Activated CD4-positive, CD25-positive, alpha-beta regulatory T cell treated with anti-CD3 and anti-CD28 coated beads, Interleukin-2, amount 50 U/mL, for 16 hours (primary cell): ENCODE measurements around the gene SLC38A2.

Source experiments
- DNase-seq: peaks from one replicate; pipeline ENCODE4 v3.0.0-alpha.2; 2020; ENCODE audit warnings: low read depth, low spot score

Gene SLC38A2

DNA sequence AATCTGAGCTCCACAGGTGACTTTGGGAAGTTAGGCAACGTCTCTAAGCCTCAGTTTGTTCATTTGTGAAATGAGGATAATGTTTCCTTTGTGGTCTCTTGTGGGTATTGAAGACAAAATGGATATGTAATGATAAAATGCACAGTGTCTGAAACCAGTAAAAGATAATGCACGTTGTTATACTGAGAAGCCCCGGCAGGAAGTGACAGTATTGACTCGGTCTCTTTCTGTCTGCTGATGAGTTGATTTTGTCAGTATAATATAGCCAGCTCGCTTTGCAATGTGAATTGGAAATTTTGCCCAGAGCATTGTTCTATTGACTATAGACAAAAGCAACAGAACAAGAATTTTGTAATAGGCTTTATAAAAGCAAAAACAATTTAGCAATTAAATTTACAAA lies 54.5 kb downstream of the SLC38A2 start:
- no peak for DNase-seq
